DOHH2 (cell line): ENCODE data around the gene SLC2A4RG.

Experiments used
- H3F3A ChIP-seq: fragments of 200-600 bp; sonication (generic), shearing (Covaris generic); 2 replicates; pipeline ENCODE4 v1.6.0; 2016; ENCODE audit warnings: antibody characterized with exemption, mild to moderate bottlenecking; ENCODE audit not compliant: control insufficient read depth, insufficient read depth
- H3K27ac ChIP-seq: fragments of 200-600 bp; sonication (generic); 2 replicates; pipeline ENCODE4 v1.5.1; 2014; ENCODE audit warnings: low read depth, mild to moderate bottlenecking, low read length, moderate library complexity
- H3K27me3 ChIP-seq: fragments of 200-600 bp; sonication (generic); 2 replicates; pipeline ENCODE4 v1.6.1; 2014; ENCODE audit warnings: mild to moderate bottlenecking, low read length, mixed read lengths; ENCODE audit not compliant: control insufficient read depth
- H3K36me3 ChIP-seq: fragments of 200-600 bp; sonication (generic); 2 replicates; pipeline ENCODE4 v1.6.1; 2014; ENCODE audit warnings: mild to moderate bottlenecking, low read length, moderate library complexity, mixed read lengths; ENCODE audit not compliant: control insufficient read depth
- H3K4me1 ChIP-seq: fragments of 200-600 bp; sonication (generic); 2 replicates; pipeline ENCODE4 v1.6.1; 2014; ENCODE audit warnings: mild to moderate bottlenecking, low read length, mixed read lengths; ENCODE audit not compliant: control insufficient read depth
- H3K4me2 ChIP-seq: fragments of 200-600 bp; sonication (generic); 2 replicates; pipeline ENCODE4 v1.6.0; 2014; ENCODE audit warnings: mild to moderate bottlenecking, low read length, moderate library complexity
- H3K4me3 ChIP-seq: fragments of 200-600 bp; sonication (generic); 2 replicates; pipeline ENCODE4 v1.5.1; 2014; ENCODE audit warnings: mild to moderate bottlenecking, low read length, mixed read lengths
- H3K79me2 ChIP-seq: fragments of 200-600 bp; sonication (generic); 2 replicates; pipeline ENCODE4 v1.6.1; 2014; ENCODE audit warnings: mild to moderate bottlenecking, low read length, mixed read lengths; ENCODE audit not compliant: control insufficient read depth
- H3K9me2 ChIP-seq: fragments of 200-600 bp; sonication (generic); replicated peaks from 2 replicates; pipeline ENCODE4 v1.6.1; 2014; ENCODE audit warnings: mild to moderate bottlenecking, low read length, mixed read lengths; ENCODE audit not compliant: control insufficient read depth
- H3K9me3 ChIP-seq: fragments of 200-600 bp; sonication (generic); 2 replicates; pipeline ENCODE4 v1.6.1; 2014; ENCODE audit warnings: antibody characterized with exemption, low read length, mixed read lengths; ENCODE audit not compliant: control insufficient read depth, insufficient read depth
- H4K20me1 ChIP-seq: fragments of 200-600 bp; sonication (generic); 2 replicates; pipeline ENCODE4 v1.6.0; 2014; ENCODE audit warnings: low read depth, mild to moderate bottlenecking, antibody characterized with exemption, low read length, moderate library complexity; ENCODE audit not compliant: control insufficient read depth, insufficient read depth
- EZH2phosphoT487 ChIP-seq: fragments of 200-600 bp; sonication (generic); IDR thresholded peaks from 2 replicates; pipeline ENCODE4 v1.6.1; 2017; ENCODE audit warnings: borderline replicate concordance, mild to moderate bottlenecking, antibody characterized with exemption, low read length, moderate library complexity, mixed read lengths
- TF ChIP-seq, protein P1 (sequence below): fragments of 200-600 bp; sonication (generic); IDR thresholded peaks from one replicate; pipeline ENCODE4 v1.5.1; 2014; ENCODE audit warnings: antibody characterized with exemption, mild to moderate bottlenecking, low read depth, low read length; ENCODE audit not compliant: poor library complexity, severe bottlenecking

SLC2A4RG gene

GRCh38 chr20:63696306-63696627 lies 43.3 kb upstream of the SLC2A4RG start:
- Histone ChIP-seq H3K4me3 (no peak overlapping the region), H3K9me2 (no peaks in the 10 kb centered on the region), H3K36me3 (peaks cover 12% of the 10 kb centered on the region), H3K27ac (no peak overlapping the region), H4K20me1 (no peaks in the 10 kb centered on the region), H3K27me3 (no peaks in the 10 kb centered on the region), H3K9me3 (no peaks in the 10 kb centered on the region), H3K4me2 (no peak overlapping the region), H3K79me2 (no peaks in the 10 kb centered on the region), H3F3A (no peaks in the 10 kb centered on the region), H3K4me1 (peaks cover 9% of the 10 kb centered on the region)
- TF ChIP-seq EZH2phosphoT487, result no peak
- TF ChIP-seq, protein P1, sequence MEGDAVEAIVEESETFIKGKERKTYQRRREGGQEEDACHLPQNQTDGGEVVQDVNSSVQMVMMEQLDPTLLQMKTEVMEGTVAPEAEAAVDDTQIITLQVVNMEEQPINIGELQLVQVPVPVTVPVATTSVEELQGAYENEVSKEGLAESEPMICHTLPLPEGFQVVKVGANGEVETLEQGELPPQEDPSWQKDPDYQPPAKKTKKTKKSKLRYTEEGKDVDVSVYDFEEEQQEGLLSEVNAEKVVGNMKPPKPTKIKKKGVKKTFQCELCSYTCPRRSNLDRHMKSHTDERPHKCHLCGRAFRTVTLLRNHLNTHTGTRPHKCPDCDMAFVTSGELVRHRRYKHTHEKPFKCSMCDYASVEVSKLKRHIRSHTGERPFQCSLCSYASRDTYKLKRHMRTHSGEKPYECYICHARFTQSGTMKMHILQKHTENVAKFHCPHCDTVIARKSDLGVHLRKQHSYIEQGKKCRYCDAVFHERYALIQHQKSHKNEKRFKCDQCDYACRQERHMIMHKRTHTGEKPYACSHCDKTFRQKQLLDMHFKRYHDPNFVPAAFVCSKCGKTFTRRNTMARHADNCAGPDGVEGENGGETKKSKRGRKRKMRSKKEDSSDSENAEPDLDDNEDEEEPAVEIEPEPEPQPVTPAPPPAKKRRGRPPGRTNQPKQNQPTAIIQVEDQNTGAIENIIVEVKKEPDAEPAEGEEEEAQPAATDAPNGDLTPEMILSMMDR, result no peak

DNA sequence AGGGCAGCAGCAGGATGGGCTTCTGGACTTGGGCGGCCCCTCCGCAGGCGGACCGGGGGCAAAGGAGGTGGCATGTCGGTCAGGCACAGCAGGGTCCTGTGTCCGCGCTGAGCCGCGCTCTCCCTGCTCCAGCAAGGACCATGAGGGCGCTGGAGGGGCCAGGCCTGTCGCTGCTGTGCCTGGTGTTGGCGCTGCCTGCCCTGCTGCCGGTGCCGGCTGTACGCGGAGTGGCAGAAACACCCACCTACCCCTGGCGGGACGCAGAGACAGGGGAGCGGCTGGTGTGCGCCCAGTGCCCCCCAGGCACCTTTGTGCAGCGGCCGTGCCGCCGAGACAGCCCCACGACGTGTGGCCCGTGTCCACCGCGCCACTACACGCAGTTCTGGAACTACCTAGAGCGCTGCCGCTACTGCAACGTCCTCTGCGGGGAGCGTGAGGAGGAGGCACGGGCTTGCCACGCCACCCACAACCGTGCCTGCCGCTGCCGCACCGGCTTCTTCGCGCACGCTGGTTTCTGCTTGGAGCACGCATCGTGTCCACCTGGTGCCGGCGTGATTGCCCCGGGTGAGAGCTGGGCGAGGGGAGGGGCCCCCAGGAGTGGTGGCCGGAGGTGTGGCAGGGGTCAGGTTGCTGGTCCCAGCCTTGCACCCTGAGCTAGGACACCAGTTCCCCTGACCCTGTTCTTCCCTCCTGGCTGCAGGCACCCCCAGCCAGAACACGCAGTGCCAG lies 42.8 kb upstream of the SLC2A4RG start, which contains the start of gene TNFRSF6B:
TNFRSF6B (plus strand) TSS at position 25 of the 729 bp plus-strand sequence; CDS start at position 141, 116 bp downstream.
- Histone ChIP-seq H3K36me3 (peaks cover 10% of the 10 kb centered on the region), H4K20me1 (no peaks in the 10 kb centered on the region), H3K79me2 (no peaks in the 10 kb centered on the region), H3K27me3 (no peaks in the 10 kb centered on the region), H3K9me3 (no peaks in the 10 kb centered on the region), H3F3A (no peaks in the 10 kb centered on the region), H3K4me1 (peaks cover 9% of the 10 kb centered on the region), H3K4me2 (no peak within 1 kb of the TSS), H3K9me2 (no peaks in the 10 kb centered on the region), H3K27ac (no peak within 1 kb of the TSS), H3K4me3 (no peak within 1 kb of the TSS)
- TF ChIP-seq, protein P1, result no peak
- no peak for TF ChIP-seq EZH2phosphoT487

DNA sequence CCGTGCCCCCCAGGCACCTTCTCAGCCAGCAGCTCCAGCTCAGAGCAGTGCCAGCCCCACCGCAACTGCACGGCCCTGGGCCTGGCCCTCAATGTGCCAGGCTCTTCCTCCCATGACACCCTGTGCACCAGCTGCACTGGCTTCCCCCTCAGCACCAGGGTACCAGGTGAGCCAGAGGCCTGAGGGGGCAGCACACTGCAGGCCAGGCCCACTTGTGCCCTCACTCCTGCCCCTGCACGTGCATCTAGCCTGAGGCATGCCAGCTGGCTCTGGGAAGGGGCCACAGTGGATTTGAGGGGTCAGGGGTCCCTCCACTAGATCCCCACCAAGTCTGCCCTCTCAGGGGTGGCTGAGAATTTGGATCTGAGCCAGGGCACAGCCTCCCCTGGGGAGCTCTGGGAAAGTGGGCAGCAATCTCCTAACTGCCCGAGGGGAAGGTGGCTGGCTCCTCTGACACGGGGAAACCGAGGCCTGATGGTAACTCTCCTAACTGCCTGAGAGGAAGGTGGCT lies 42.2 kb upstream of the SLC2A4RG start:
- Histone ChIP-seq H3K27me3 (no peaks in the 10 kb centered on the region), H3K9me2 (no peaks in the 10 kb centered on the region), H3K79me2 (no peaks in the 10 kb centered on the region), H3K4me1 (peaks cover 9% of the 10 kb centered on the region), H3K9me3 (no peaks in the 10 kb centered on the region), H3K4me3 (no peak overlapping the region), H3F3A (no peaks in the 10 kb centered on the region), H4K20me1 (no peaks in the 10 kb centered on the region), H3K36me3 (peaks cover 7% of the 10 kb centered on the region), H3K4me2 (no peak overlapping the region), H3K27ac (no peak overlapping the region)
- TF ChIP-seq, protein P1, result no peak
- TF ChIP-seq EZH2phosphoT487, result no peak
